Fibroblast of skin of scalp (primary cell): ENCODE measurements around the gene TNNI3.
"Not testable (repeated sequence)": the region's sequence is repeated elsewhere in the genome, so short reads cannot be mapped to it uniquely, and the experiment has no call there.

Source experiments
- DNase-seq: peaks from one replicate; pipeline ENCODE4 v3.0.0-alpha.2; 2013

The TNNI3 gene

GRCh38 chr19:55172741-55173140 is 15.2 kb upstream of the TNNI3 start:
- DNase-seq, result peak; percentile 81

- not testable (repeated sequence) for DNase-seq
Observed at GRCh38 chr19:55172318-55172717, 14.8 kb upstream of the TNNI3 start.

DNA sequence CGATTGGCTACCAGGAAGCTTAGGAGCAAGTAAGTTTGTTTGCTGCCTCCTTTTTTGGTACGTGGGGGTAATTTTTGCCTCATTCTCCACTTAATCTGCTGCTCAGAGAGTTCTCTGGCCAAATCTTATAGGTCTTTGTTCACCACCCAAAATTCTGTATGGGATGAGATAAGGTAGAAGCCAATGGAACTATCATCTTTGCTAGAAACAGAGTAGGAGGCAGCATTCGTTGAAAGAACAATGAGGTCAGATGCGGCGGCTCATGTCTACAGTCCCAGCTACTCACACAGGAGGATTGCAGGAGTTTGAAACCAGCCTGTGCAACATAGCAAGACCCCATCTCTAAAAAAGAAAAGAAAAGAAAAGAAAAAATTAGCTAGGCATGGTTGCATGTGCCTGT is 13.9 kb upstream of the TNNI3 start:
- no peak for DNase-seq

GRCh38 chr19:55169136-55169535 is 11.6 kb upstream of the TNNI3 start:
- DNase-seq, result no peak

GRCh38 chr19:55166530-55167268 is 9.2 kb upstream of the TNNI3 start, which contains the start of gene DNAAF3:
Gene DNAAF3 (minus strand): TSS chr19:55166613. CDS start chr19:55166413, 200 bp downstream.
- DNase-seq, result peak; percentile 97

DNA sequence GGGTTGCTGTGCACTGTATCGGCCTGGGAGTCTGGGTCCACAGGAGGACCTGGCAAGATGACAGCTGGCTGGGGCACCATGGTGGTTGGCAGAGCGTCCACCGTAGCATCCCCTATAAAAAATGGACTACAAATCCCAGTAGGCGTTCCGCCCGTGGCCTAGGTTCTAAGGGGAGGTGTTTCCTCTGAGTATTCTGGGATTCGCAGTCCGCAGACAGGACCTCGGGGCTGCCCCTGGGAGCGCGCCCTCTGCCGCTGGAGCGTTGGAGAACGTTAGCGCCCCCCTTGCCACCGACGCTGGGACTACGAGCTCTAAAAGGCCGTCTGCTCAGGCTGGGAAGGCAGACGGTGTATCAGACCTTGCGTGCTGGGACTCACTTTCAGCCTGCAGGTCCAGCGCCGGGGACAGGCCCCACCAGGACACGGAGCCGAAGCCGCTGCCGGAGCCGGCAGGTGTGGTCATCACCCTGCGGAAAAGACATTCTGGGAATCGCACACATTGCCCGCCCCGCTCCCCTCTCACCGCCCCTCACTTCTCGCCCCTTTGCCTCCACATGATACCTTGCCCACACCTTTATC is 8.5 kb upstream of the TNNI3 start:
- DNase-seq, result peak; percentile 71

GRCh38 chr19:55161571-55162322 is 4.2 kb upstream of the TNNI3 start:
- no peak for DNase-seq

DNA sequence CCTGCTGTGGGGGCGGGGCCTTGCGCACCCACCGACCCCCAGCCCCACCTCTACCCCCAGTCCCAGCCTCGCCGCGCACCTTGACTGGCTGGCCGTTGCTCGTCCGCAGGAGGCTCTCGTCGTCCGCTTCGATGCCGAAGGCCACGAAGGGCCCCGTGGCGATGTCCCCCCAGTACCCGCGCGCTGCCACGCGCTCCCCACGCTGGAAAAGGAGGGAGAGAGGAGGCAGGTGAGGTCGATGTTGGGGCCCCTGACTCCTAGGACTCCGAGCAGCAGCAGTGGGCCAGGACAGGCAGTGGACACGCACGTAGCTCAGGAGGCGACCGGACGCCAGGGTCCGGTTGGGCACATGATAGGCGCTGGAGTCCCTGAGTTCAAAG is 3.4 kb upstream of the TNNI3 start:
- no peak for DNase-seq

DNA sequence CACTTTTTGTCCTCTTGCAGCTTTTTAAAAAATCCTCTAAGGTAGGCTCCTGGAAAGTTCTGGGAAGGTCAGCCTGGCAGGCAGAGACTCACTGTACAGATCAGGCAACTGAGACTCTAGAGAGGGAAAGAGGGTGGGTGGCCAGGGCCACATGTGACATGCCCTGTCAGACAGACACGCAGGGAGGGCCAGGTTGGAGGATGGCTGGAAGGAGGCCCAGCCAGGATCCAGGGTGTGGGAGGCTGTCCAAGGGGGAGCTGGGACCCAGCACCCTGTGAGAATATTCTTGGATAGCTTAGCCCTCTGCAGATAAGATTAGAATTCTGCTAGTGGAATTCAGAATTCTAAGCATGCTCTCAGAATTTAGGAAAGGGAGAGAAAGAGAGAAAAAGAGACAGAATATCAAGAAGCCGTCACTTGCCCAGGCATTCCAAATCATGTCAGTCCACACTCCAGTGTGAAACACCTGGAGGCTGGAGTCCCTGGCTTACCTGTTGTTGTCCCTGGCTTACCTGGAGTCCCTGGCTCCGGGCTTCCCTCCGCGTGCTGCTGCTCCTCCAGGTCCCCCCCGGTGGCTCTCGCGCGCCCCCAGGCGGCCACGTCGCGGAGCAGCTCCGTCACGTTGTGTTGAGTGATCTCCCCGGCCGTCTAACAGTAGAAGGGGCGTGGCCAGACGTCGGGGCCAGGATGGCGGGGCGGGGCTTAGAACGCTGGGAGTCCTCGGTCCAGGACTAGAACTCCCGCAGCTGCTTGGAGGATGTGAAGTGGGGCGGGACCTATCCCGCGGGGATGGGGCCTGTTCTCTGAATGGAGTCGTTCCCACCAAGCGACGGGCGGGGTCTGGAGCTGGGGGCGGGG is 2.8 kb upstream of the TNNI3 start:
- DNase-seq, result peak; percentile 81

DNA sequence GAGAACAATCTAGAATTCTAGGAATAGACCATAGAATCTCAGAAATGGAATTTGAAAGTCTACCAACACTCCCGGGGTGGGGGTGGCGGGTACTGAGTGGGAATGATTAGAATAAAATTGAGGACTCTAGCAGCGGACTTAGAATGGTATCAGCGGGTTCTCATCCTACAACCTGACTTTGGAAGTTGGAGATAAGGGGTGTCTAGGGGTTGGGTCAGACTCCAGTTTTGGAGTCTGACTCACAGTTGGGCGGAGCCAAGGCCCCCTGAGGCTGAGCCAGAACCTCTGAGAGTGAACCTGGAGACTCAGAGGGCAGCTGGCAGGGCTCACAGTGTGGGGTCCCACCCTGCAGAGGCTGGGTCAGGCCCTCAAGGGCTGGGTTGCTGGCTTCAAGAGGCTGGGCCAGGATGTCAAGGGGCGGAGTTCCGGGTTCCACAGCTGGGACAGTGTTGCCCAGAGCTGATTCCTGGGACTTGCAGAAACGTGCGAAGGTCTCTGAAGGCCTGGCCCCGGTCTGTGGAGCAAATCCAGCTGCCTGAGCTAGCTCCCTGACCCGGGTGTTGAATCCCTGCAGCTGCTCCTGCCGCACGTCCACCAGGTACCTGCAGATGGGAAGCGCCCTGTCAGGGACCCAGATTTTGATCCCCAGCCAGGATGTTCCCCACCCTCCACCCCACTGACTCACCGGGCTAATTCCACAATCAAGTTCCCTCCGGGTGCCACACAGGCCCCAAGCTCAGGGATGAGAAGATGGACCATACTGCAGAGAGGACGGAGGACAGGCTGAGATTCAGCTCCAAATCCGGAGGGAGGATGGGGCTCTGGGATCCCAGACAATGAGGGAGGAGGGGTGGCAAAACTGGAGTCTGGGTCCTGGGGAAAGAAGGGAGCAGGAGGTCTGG is 1.6 kb upstream of the TNNI3 start:
- DNase-seq, result peak; percentile 50

- no peak for DNase-seq
Observed at GRCh38 chr19:55158423-55158822, 891 bp upstream of the TNNI3 start.

DNA sequence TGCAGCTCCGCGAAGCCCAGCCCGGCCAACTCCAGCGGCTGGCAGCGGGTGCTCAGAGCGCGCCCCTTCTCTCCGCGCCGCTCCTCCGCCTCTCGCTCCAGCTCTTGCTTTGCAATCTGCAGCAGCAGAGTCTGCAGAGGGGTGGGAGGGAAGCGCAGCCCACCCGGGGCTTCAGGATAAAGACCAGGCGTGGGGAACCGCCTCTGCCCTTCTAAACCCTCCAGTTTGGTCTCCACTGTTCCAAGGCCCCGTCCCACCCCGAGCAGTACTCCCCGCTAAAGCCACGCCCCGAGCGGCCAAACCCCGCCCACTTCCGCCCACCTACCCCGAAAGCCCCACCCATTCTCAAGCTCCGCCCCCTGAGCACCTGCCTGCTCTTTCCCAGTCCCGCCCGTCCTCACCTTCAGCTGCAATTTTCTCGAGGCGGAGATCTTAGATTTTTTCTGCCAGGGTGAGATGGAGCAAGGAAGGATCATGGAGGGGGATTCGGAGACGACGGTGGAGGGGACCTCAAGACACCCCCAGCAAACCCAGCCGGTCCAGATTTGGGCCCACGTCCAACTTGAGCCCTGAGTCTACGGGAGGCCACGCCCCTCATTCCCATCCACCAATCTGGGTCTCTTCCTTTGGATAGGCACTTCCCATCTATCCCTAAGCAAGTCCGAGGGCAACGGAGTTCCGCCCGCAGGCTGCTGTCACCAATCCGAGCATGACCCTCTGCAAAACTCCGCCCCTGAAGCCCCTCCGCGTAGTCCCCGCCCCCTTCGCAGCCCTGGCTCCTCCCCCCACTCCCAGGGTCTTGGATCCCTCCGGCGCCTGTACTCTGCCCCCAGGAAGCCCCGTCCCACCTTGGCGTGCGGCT is 1.1 kb downstream of the TNNI3 start:
- DNase-seq, result peak; percentile 44

DNA sequence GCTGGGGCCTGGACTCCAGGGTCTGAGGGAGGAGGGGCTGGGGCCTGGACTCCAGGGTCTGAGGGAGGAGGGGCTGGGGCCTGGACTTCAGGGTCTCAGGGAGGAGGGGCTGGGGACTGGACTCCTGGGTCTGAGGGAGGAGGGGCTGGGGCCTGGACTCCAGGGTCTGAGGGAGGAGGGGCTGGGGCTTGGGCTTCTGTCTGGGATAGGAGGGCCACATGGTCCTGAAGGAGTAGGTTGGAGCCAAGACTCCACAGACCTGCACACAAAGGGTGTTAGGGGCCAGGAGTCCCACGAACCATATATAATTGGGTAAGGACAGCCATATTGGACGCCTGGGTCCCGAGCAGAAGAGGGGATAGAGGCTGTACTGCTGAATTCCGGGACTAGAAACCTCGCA is 1.7 kb downstream of the TNNI3 start:
- not testable (repeated sequence) for DNase-seq

- no peak for DNase-seq
Observed at GRCh38 chr19:55153652-55154264, 3.8 kb downstream of the TNNI3 start.

GRCh38 chr19:55152017-55152416 is 5.5 kb downstream of the TNNI3 start:
- no peak for DNase-seq

DNA sequence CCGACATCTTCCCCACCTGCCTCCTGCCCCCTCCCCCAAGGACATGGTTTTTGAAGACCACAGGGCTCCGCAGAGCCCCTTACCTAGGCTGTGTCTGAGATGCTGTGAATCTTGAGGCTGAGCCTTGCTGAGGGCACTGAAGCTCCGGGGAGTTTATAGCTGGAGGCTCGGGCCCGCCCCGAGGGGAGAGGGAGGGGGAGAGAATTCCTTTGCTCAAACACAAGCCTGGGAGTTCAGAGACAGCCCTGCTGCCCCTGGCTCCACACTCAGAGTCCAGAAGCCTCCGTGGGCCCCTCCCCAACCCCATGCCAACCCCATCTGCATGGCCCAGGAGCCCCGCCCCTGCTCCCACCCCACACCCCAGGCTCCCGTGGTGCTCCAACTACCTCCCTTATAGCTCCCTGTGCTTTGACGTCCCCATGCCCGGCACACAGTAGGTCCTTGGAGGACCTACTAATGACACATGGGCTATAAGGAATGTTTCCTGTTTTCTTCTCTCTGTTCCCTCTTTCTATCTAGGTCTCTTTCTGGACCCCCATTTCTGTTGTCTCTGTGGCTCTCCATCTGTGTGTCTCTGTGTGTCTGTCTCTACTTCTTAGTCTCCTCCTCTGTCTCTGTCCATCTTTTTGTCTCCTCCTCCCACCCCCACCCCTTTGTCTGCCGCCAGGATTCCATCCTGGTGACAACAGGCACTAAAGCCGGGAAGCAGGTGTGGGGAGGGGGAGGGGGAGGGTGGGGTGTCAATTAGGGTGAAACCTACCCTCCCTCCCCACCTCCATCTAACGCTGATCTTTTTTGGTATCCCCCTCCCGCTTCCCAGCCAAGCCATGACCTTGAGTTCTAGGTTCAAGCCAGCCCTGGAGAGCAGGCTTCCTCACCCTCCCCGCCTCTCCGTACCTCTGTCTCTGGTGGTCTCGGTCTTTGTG is 8.2 kb downstream of the TNNI3 start, which contains the start of gene TNNT1:
TSS of gene TNNT1 (minus strand) at position 129 of the 926 bp plus-strand sequence. CDS start 2,049 bp downstream, outside the sequence.
- no peak for DNase-seq

DNA sequence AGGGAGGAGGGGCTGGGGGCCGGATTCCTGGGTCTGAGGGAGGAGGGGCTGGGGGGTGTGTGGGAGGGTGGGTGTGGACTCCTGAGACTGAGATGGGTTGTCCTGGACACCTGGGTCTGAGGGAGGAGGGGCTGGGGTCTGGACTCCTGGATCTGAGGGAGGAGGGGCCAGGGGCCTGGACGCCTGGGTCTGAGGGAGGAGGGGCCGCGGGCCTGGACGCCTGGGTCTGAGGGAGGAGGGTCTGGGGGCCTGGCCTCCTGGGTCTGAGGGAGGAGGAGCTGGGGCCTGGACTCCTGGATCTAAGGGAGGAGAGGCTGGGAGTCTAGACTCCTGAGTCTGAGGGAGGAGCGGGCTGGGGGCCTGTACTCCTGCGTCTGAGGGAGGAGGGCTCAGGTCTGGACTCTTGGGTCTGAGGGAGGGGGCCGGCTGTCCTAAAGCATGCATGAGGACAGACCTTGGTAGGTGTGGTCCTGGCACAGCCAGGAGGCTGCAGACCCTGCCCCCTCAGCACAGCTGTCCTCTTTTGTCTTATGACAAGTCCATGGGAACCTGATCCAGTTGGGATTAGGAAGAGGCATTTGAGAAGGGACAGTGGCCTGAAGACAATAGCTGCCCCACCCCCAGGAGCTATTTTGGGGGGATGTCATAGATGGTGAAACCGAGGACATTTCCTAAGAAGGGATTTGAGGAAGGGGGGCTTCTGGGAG is 9.8 kb downstream of the TNNI3 start:
- DNase-seq, result no peak

DNA sequence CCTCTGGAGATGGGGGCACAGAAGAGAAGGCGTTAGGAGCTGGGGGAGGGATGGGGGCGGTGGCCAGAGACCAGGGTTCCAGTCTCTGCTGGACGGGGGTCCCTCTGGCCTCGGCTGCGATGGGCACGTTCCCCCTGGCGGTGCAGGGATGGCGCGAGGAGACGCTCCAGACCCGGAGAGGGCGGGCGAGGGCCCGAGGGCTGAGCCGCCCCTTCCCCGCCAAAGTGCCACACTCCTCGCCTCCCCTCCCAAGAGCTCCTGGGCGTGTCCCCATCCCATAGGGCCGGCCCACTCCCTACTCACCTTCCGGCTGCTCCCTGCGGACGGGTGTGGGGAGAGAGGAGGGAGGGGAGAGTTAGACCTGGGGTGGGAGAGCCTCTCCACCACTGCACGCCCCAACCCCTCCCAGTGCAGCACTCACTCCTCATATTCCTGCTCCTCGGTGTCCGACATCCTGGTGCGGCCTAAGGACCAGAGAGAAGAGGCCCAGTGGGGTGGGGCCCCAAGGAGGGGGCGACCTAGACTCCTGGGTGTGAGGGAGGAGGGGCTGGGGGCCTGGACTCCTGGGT is 10.7 kb downstream of the TNNI3 start:
- DNase-seq, result no peak
